GM12875 (cell line): Measurements from ENCODE around the gene LILRA5.
"Not testable (repeated sequence)": the region's sequence is repeated elsewhere in the genome, so short reads cannot be mapped to it uniquely, and the experiment has no call there.

Experiments
- H3K4me3 ChIP-seq: one replicate; pipeline ENCODE4 v1.5.1; 2011; ENCODE audit warnings: low read depth, low read length, control low read depth
- CTCF ChIP-seq: IDR thresholded peaks from 2 replicates; pipeline ENCODE4 v1.5.1; 2011; ENCODE audit warnings: low read depth, mild to moderate bottlenecking, control low read depth, inconsistent platforms, low read length, moderate library complexity, borderline replicate concordance; ENCODE audit not compliant: insufficient read depth

The LILRA5 gene

GRCh38 chr19:54312436-54313377 is at the start of gene LILRA5:
Gene LILRA5 (minus strand): TSS chr19:54313166. CDS start chr19:54313019, 147 bp downstream.
- H3K4me3 ChIP-seq: no peak within 1 kb of the TSS
- no peak for TF ChIP-seq CTCF

- H3K4me3 ChIP-seq: not testable (repeated sequence)
Observed at GRCh38 chr19:54361680-54362422, 48.9 kb upstream of the LILRA5 start.

- not testable (repeated sequence) for H3K4me3 ChIP-seq
- TF ChIP-seq CTCF: peak; percentile 34; the same call in 1 of the 2 replicates
Observed at GRCh38 chr19:54359149-54359820, 46.3 kb upstream of the LILRA5 start.

- H3K4me3 ChIP-seq: no peak overlapping the region
- no peak for TF ChIP-seq CTCF
Observed at GRCh38 chr19:54357381-54357780, 44.4 kb upstream of the LILRA5 start.

GRCh38 chr19:54356444-54357056 is 43.6 kb upstream of the LILRA5 start:
- no peak overlapping the region for H3K4me3 ChIP-seq
- no peak for TF ChIP-seq CTCF

GRCh38 chr19:54355675-54356074 is 42.7 kb upstream of the LILRA5 start:
- no peak for TF ChIP-seq CTCF
- no peak overlapping the region for H3K4me3 ChIP-seq

- TF ChIP-seq CTCF: no peak
- no peak overlapping the region for H3K4me3 ChIP-seq
Observed at GRCh38 chr19:54354761-54355160, 41.8 kb upstream of the LILRA5 start.
